A673 (cell line): ENCODE results near the gene ITGB8.
A peak's percentile ranks its signal among the peaks of the same experiment; 100 is the strongest.

Experiments
- EZH2 ChIP-seq: fragments of 200-600 bp; sonication (generic); IDR thresholded peaks from 2 replicates; pipeline ENCODE4 v1.6.1; 2017; ENCODE audit warnings: borderline replicate concordance, low read depth, mild to moderate bottlenecking, mixed read lengths, antibody characterized with exemption, low read length; ENCODE audit not compliant: poor library complexity, severe bottlenecking
- TF ChIP-seq, protein P1 (sequence below): fragments of 300-800, 200-600 bp; sonication (generic); conservative IDR thresholded peaks from 2 replicates; pipeline ENCODE4 v1.5.1; 2017; ENCODE audit warnings: low read depth, mild to moderate bottlenecking, antibody characterized with exemption, low read length, moderate library complexity, mixed read lengths

DNA sequence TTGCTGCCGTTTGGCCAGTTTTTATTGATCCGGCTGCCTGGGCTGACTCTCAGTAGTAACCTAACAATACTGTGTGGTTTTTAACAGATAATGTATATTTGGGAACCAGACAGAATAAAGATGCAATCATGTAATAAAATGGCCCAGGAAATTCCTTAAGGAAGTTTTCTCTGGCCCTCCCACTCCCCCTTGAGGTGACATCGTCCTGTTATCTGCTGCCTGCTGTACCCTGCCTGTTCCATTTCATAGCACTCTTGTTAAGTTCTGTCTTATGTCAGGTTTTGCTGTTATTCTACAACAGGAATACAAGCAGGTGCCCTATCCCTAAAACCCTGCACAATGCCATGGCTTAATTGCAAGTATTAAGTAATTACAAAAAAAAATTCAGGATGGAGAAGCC is 12.5 kb downstream of the ITGB8 start:
- TF ChIP-seq, protein P1, sequence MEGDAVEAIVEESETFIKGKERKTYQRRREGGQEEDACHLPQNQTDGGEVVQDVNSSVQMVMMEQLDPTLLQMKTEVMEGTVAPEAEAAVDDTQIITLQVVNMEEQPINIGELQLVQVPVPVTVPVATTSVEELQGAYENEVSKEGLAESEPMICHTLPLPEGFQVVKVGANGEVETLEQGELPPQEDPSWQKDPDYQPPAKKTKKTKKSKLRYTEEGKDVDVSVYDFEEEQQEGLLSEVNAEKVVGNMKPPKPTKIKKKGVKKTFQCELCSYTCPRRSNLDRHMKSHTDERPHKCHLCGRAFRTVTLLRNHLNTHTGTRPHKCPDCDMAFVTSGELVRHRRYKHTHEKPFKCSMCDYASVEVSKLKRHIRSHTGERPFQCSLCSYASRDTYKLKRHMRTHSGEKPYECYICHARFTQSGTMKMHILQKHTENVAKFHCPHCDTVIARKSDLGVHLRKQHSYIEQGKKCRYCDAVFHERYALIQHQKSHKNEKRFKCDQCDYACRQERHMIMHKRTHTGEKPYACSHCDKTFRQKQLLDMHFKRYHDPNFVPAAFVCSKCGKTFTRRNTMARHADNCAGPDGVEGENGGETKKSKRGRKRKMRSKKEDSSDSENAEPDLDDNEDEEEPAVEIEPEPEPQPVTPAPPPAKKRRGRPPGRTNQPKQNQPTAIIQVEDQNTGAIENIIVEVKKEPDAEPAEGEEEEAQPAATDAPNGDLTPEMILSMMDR = peak; percentile 37; the same call in 1 of the 2 replicates
- TF ChIP-seq EZH2 = no peak
